Activated T-helper 9 cell treated with anti-CD3 and anti-CD28 coated beads, Interleukin-2, amount 50 U/mL, for 16 hours (primary cell): ENCODE measurements around the gene STARD9.
"Not testable (repeated sequence)": the region's sequence is repeated elsewhere in the genome, so short reads cannot be mapped to it uniquely, and the experiment has no call there.

ENCODE experiments used
- DNase-seq: peaks from one replicate; pipeline ENCODE4 v3.0.0-alpha.2; 2020; ENCODE audit warnings: low read depth

Gene STARD9

DNA sequence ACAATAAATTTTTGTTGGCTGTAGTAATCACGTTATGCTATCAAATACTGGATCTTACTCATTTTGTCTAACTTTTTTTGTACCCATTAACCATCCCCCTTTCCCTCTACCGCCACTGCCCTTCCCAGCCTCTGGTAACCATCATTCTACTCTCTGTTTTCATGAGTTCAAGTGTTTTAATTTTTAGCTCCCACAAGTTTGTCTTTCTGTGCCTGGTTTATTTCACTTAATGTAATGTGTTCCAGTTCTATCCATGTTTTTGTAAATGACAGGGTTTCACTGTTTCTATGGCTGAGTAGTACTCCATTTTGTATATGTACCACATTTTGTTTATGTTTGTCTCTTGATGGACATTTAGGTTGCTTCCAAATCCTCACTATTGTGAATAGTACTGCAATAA is 52.1 kb downstream of the STARD9 start:
- DNase-seq = no peak

- DNase-seq = no peak
Observed at GRCh38 chr15:42628761-42629160, 53.4 kb downstream of the STARD9 start.

DNA sequence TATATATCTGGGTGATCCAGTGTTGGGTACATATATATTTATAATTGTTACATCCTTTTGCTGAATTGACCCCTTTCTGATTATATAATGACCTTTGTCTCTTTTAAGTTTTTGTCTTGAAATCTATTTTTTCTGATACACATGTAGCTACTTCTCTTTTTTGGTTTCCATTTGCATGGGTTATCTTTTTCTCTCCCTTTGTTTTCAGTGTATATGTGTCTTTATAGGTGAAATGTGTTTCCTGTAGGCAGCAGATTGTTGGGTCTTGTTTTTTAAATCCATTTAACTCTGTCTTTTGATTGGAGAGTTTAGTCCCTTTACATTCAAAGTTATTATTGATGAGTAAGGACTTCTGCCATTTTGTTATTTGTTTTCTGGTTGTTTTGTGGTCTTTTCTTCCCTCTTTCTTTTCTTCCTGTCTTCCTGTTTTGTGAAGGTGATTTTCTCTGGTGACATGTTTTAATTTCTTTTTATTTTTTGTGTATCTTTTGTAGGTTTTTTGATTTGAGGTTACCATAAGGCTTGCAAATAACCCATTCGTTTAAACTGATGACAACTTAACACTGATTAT is 56.8 kb downstream of the STARD9 start:
- no peak for DNase-seq

- DNase-seq = no peak
Observed at GRCh38 chr15:42640109-42640508, 64.7 kb downstream of the STARD9 start.

- no peak for DNase-seq
Observed at GRCh38 chr15:42650208-42651066, 75.0 kb downstream of the STARD9 start.

- no peak for DNase-seq
Observed at GRCh38 chr15:42665827-42666226, 90.4 kb downstream of the STARD9 start.

DNA sequence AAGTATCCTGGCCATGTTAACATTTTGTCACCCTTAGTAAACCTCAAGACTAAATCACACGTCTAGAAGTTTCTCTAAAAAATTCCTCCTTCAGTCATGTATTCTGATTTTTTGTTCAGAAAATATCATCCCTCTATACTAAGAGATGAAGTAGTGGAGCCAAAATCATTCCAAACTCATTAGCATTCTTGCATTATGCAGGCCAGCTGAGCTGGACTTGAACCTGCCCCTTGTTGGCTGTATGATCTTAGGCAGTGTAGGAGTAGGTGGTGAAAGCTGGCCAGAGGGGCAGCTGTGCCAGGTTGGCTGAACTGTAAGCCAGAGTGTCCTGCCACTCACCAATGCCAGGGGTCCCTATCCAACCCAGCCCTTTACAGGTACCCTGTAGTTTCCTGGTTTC is 92.4 kb downstream of the STARD9 start:
- no peak for DNase-seq

DNA sequence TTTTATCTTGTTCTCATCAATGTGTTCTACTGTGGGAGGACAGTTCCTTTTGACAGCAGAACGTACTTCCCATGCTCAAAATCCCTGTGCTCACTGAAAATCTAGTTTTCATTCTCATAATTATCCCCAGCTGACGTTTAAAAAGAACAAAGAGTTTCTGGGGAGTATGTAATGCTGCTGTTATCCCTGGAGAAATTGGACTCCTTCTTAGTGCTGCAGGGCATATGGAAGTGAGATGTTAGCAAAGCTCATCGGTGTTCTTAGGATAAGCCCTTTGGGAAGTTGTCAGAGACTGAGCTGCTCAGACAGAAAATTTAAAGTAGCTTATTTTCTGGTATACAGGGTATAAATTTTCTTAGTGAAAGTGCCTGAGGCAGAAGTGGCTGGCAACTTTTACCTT is 95.0 kb downstream of the STARD9 start:
- no peak for DNase-seq

- DNase-seq = no peak
Observed at GRCh38 chr15:42672444-42672843, 97.0 kb downstream of the STARD9 start.

GRCh38 chr15:42674472-42674871 is 99.1 kb downstream of the STARD9 start:
- DNase-seq = no peak

- no peak for DNase-seq
Observed at GRCh38 chr15:42675021-42675420, 99.6 kb downstream of the STARD9 start.

DNA sequence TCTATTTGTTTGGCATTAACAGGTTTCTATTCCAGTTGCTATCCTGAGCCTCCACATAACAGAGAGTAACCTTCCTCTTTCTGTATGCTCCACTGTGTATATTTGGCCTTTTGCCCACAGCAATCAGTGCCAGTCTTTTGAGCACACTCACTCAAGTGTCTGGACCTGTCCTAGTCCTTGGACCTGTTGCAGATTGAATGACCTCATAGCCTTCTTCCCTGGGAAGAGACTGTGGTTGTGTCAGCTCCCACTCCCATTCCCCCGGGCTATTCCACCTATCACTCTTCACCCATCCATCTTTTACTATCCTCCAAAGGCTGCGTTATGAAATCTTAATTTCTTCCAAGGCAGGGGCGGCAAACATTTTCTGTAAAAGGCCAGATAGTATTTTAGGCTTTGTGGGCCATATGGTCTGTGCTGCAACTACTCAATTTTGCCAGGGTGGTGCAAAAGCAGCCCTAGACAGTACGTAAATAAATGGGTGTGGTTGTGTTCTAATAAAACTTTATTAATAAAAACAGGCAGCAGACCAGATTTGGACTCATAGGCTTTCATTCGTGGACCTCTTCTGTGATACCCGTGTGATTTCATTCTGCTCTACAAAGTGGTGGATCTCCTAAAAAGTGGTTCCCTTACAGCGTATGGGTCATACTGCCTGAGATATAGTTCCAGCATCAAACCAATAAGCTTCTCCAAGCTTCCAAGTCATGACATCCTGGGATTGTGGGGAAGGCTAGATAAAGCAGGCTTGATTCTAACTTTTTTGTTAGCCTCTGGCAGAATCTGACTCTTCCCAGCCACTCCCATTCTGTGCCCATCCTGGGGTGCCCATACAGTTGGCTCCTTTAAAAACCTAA is 104.1 kb downstream of the STARD9 start:
- no peak for DNase-seq

DNA sequence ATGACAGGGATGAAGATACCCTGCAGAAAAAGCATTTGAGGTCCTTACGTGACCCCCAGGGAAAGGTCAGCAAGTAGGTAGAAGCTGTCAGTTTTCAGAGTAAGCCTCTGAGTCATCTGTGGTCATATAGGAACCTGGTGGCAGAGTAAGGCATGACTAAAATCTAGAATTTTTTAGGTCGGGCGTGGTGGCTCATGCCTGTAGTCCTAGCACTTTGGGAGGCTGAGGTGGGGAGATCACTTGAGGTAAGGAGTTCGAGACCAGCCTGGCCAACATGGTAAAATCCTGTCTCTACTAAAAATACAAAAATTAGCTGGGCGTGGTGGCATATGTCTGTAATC is 104.7 kb downstream of the STARD9 start:
- DNase-seq = not testable (repeated sequence)

DNA sequence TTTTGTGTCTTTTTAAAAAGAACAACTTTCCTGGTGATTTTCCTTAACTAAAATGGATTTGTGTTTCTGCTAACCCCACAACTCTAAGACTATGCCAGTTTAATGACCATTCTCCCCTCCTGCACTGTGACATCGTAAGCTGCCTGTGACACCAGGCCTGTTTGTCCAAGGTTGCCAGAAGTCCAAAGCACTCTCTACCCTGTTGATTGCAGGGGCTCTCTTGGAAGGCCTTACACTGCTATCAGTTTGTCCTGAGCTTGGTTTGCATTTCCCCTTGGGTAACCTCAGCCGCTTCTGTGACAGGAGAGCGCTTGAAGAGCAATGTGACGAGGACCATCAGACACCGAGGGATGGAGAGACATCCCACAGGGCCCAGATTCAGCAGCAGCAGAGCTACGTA is 105.7 kb downstream of the STARD9 start:
- DNase-seq = no peak

- DNase-seq = no peak
Observed at GRCh38 chr15:42686281-42686680, 110.9 kb downstream of the STARD9 start.

GRCh38 chr15:42687740-42688139 is 112.3 kb downstream of the STARD9 start:
- no peak for DNase-seq

- no peak for DNase-seq
Observed at GRCh38 chr15:42688301-42688700, 112.9 kb downstream of the STARD9 start.

DNA sequence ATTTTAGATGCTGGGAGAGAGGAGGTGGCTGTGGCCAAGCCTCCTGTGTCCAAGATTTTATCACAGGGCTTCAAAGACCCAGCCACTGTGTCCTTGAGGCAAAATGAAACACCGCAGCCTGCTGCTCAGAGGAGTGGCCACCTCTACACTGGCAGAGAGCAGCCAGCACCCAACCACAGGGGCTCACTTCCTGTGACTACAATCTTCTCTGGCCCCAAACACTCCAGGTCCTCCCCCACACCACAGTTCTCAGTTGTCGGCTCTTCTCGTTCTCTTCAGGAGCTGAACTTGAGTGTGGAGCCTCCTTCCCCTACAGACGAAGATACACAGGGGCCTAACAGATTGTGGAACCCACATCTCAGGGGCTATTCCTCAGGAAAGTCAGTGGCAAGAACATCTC is 115.9 kb downstream of the STARD9 start:
- DNase-seq = no peak

- no peak for DNase-seq
Observed at GRCh38 chr15:42691770-42692169, 116.4 kb downstream of the STARD9 start.

DNA sequence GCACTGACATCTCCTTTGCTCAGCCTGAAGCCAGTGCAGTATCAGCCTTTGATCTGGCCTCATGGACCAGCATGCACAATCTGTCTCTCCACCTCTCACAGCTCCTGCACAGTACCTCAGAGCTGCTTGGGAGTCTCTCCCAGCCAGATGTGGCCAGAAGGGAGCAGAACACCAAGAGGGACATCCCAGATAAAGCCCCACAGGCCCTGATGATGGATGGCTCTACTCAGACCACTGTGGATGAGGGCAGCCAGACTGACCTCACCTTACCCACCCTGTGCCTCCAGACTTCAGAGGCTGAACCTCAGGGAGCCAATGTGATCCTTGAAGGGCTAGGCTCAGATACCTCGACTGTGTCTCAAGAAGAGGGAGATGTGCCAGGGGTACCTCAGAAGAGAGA is 117.1 kb downstream of the STARD9 start:
- no peak for DNase-seq

DNA sequence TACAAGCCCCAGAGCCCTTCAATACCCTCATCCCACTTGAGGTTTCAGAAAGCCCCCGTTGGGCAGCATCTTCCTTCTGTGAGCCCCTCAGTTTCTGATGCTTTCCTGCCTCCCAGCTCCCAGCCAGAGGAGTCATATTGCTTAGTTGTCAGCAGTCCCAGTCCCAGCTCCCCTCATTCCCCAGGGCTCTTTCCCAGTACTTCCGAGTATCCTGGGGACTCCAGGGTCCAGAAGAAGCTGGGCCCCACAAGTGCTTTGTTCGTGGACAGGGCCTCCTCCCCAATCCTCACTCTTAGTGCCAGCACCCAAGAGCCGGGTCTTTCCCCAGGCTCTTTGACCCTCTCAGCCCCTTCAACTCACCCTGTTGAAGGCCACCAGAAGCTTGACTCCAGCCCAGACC is 117.6 kb downstream of the STARD9 start:
- DNase-seq = no peak

GRCh38 chr15:42693496-42693895 is 118.1 kb downstream of the STARD9 start:
- no peak for DNase-seq

- DNase-seq = no peak
Observed at GRCh38 chr15:42693942-42694341, 118.5 kb downstream of the STARD9 start.
